ENCODE results near the gene PRPF19.

- no peak for TF ChIP-seq POLR2A (IDR thresholded peaks at IDR 0.05; ENCODE audit: low read depth, low read length)
- no peak for TF ChIP-seq SPI1 (IDR thresholded peaks at IDR 0.05; ENCODE audit: low read depth, low read length)
Measured at GRCh38 chr11:60851327-60852104, 54.9 kb downstream of the PRPF19 start.
